Activated CD4-positive, alpha-beta T cell treated with anti-CD3 and anti-CD28 coated beads, Interleukin-2, amount 10 ng/mL, durations not matched to agents 7 days and 5 days (primary cell): ENCODE data around the gene STEAP1. TPM values are rescaled to one million over a fixed set of nuclear protein-coding genes. Genes with fewer than 3 reads are reported as not detected.
"Not testable (repeated sequence)": the region's sequence is repeated elsewhere in the genome, so short reads cannot be mapped to it uniquely, and the experiment has no call there.

Experiments
- CTCF ChIA-PET: fragments of 350-600 bp; sonication (Branson Sonifier 250); formaldehyde crosslinking; loops from one replicate; lab custom pipeline; 2021; ENCODE audit warnings: antibody characterized with exemption; lab: Charles Lee
- POLR2A ChIA-PET: fragments of 350-600 bp; sonication (Branson Sonifier 250); formaldehyde crosslinking; loops from one replicate; lab custom pipeline; 2021; ENCODE audit warnings: antibody characterized with exemption; lab: Charles Lee
- DNase-seq: peaks from one replicate; pipeline ENCODE4 v3.0.0-alpha.2; 2020
- H3K27ac Mint-ChIP-seq: one replicate; pipeline ENCODE4 v1.8.0; 2021; ENCODE audit warnings: mild to moderate bottlenecking, moderate library complexity, mixed read lengths
- H3K27me3 Mint-ChIP-seq: one replicate; pipeline ENCODE4 v1.8.0; 2021; ENCODE audit warnings: mixed read lengths
- H3K36me3 Mint-ChIP-seq: one replicate; pipeline ENCODE4 v1.8.0; 2021; ENCODE audit warnings: low read depth, mixed read lengths
- H3K4me1 Mint-ChIP-seq: one replicate; pipeline ENCODE4 v1.8.0; 2021; ENCODE audit warnings: mixed read lengths
- H3K4me3 Mint-ChIP-seq: one replicate; pipeline ENCODE4 v1.8.0; 2021; ENCODE audit warnings: mild to moderate bottlenecking, moderate library complexity, mixed read lengths
- H3K9me3 Mint-ChIP-seq: one replicate; pipeline ENCODE4 v1.8.0; 2021; ENCODE audit warnings: mixed read lengths
- total RNA-seq, 2 experiments: library from RNA; stranded (reverse); gene quantifications; one replicate each; pipeline ENCODE4 v1.2.3, GENCODE V29; 2021

Gene STEAP1
- total RNA-seq, 2 experiments from 2014 or later, result not detected

DNA sequence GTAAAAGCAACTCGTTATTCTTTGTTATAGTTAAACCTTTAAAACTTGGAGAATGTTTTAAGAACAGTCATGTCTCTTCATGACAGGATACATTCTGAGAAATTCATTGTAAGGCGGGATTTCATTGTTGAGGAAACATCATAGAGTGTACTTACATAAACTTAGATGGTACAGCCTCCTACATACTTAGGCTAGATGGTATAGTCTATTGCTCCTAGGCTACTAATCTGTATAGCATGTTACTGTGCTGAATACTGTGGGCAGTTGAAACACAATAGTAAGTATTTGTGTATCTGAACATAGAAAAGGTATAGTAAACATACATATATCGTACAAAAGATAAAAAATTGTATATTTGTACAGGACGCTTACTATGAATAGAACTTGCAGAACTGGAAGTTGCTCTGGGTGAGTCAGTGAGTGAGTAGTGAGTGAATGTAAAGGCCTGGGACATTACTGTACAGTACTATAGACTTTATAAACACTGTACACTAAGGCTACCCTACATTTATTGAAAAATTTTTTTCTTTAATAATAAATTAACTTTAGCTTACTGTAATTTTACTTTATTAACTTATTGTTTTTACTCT, 3.6 kb downstream of the STEAP1 start:
- H3K4me1 Mint-ChIP-seq, H3K27ac Mint-ChIP-seq, H3K9me3 Mint-ChIP-seq, H3K4me3 Mint-ChIP-seq, H3K36me3 Mint-ChIP-seq, CTCF ChIA-PET, DNase-seq: not testable (repeated sequence)
- H3K27me3 Mint-ChIP-seq, result peaks cover 18% of the 10 kb centered on the region
- POLR2A ChIA-PET, result interaction anchor here (0.6 kb wide), 1 partner anchor 270 kb away, joined by 5 read pairs; no protein-coding TSS in a partner anchor

DNA sequence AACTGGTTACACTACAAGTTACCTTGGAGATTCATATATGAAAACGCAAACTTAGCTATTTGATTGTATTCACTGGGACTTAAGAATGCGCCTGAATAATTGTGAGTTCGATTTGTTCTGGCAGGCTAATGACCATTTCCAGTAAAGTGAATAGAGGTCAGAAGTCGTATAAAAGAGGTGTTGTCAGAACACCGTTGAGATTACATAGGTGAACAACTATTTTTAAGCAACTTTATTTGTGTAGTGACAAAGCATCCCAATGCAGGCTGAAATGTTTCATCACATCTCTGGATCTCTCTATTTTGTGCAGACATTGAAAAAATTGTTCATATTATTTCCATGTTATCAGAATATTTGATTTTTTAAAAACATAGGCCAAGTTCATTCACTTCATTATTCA, 9.3 kb downstream of the STEAP1 start:
- Mint-ChIP-seq H3K9me3 (no peaks in the 10 kb centered on the region), H3K4me1 (no peaks in the 10 kb centered on the region), H3K36me3 (no peaks in the 10 kb centered on the region), H3K4me3 (no peak overlapping the region), H3K27me3 (peaks cover 10% of the 10 kb centered on the region), H3K27ac (no peak overlapping the region)
- ChIA-PET CTCF (no interaction called here), POLR2A (no interaction called here)
- DNase-seq, result no peak

DNA sequence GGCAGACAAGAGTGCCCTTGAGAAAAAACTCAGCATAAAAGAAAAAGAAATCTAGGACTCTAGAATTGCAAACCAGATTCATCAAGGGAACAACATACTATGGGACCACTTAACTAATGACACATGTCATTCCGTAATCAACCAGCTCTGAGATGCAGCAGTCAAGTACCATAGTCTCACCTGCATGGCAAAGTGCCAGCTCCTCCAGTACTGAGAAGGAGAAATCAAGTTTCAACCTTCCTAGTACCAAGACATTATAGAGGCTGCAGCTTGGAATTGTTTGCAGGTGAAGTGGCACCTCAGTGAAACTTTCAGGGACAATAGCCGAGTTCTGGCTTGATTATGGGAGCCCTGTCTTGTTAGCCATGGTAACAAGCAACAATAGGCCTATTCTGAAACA, 11.5 kb downstream of the STEAP1 start:
- H3K4me3 Mint-ChIP-seq, result no peak overlapping the region
- H3K4me1 Mint-ChIP-seq, result no peaks in the 10 kb centered on the region
- POLR2A ChIA-PET, result no interaction called here
- no peak for DNase-seq
- CTCF ChIA-PET, result interaction anchor here (0.5 to 1.2 kb wide), 2 partner anchors 12 to 1080 kb away, joined by 3 read pairs; partner anchors contain the start of gene STEAP1
- no peaks in the 10 kb centered on the region for H3K36me3 Mint-ChIP-seq
- H3K9me3 Mint-ChIP-seq, result no peaks in the 10 kb centered on the region
- H3K27ac Mint-ChIP-seq, result no peak overlapping the region
- peaks cover 8% of the 10 kb centered on the region for H3K27me3 Mint-ChIP-seq

DNA sequence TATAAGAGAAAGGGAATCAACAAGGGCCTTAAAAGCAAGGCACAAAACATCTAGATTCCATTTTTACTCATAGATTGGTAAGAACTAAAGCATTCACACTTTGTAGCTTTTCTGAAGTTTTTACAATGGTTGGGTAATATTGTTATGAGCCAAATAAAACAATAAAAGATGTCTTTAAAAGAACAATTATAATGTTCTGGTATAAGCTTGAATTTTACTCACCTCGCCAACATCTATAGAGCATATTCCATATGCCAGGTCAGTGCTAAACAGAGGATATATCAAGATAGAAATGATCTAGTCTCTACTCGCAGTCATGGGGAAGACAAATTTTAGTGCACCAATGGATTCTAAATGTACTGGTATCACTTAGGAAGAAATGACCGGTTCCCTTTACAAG, 11.9 kb downstream of the STEAP1 start:
- Mint-ChIP-seq H3K27ac (no peak overlapping the region), H3K4me3 (no peak overlapping the region), H3K36me3 (no peaks in the 10 kb centered on the region), H3K9me3 (no peaks in the 10 kb centered on the region), H3K27me3 (peaks cover 8% of the 10 kb centered on the region), H3K4me1 (no peaks in the 10 kb centered on the region)
- ChIA-PET POLR2A (no interaction called here), CTCF (interaction anchor here (1.2 kb wide), 1 partner anchor 12 kb away, joined by 3 read pairs; the partner anchor contains the start of gene STEAP1)
- no peak for DNase-seq

DNA sequence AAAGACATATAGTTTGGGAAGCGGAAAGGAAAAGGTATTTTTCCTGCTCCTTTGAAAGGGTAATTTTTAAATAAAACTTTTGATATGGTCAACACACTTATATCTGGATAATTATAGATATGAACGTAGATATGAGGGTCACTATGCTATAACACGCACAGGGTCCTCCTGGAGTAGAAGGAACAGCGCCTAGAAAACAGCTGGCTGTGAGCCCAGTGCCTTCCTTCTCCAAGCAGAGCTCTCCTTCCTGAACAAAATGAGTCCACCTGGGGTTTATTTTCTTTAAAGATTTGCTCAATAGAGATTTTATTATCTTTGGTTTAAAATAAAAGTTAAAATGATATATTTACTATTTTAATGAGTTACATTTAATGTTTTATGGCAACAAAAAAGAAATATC, 13.1 kb downstream of the STEAP1 start:
- no peaks in the 10 kb centered on the region for H3K9me3 Mint-ChIP-seq
- no peaks in the 10 kb centered on the region for H3K36me3 Mint-ChIP-seq
- ChIA-PET CTCF (no interaction called here), POLR2A (no interaction called here)
- H3K27me3 Mint-ChIP-seq, result peaks cover 8% of the 10 kb centered on the region
- no peaks in the 10 kb centered on the region for H3K4me1 Mint-ChIP-seq
- H3K4me3 Mint-ChIP-seq, result no peak overlapping the region
- DNase-seq, result no peak
- no peak overlapping the region for H3K27ac Mint-ChIP-seq

DNA sequence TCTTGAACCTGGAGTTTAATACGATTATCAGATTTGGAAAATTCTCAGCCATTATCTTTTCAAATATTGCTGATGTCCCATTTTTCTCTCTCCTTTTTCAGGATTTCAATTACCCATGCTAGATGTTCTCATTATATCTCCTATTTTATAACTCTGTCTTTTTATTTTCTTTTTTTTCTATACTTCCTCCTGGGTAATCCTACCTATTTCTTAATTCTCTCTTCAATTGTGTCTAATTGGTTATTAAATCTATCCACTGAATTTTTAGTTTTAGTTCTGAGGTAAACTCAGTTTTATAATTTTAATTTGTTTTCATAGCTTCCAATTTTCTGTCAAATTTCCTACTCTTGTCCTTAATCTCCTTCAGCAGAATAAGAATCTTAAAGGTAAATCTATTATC, 15.6 kb downstream of the STEAP1 start:
- Mint-ChIP-seq H3K27ac (no peak overlapping the region), H3K27me3 (peaks cover 4% of the 10 kb centered on the region), H3K4me1 (no peaks in the 10 kb centered on the region), H3K9me3 (no peaks in the 10 kb centered on the region), H3K4me3 (no peak overlapping the region), H3K36me3 (no peaks in the 10 kb centered on the region)
- ChIA-PET POLR2A (no interaction called here), CTCF (no interaction called here)
- DNase-seq, result no peak

DNA sequence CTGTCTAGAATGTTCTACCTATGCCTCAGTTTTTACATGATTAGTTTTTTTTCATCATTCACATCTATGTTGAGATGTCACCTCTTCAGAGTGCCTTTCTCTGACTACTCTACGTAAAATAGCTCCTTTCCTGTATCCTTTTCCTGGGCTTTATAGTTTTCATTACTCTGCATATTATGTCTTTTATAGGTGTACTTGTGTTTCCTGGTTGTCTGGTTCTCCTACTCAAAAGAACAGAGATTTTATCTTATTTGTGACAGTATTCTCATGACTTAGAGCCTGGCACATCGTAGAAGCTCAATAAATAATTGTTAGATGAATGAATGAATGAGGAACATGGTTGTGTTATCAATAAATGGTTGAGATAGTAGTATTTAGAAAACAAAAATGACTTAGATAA, 17.9 kb downstream of the STEAP1 start:
- no peak overlapping the region for H3K4me3 Mint-ChIP-seq
- H3K27me3 Mint-ChIP-seq, result no peaks in the 10 kb centered on the region
- ChIA-PET POLR2A (no interaction called here), CTCF (interaction anchor here (1.4 kb wide), 1 partner anchor 42 kb away, joined by 4 read pairs; no protein-coding TSS in a partner anchor)
- no peak for DNase-seq
- H3K36me3 Mint-ChIP-seq, result no peaks in the 10 kb centered on the region
- H3K4me1 Mint-ChIP-seq, result no peaks in the 10 kb centered on the region
- H3K27ac Mint-ChIP-seq, result no peak overlapping the region
- H3K9me3 Mint-ChIP-seq, result no peaks in the 10 kb centered on the region

DNA sequence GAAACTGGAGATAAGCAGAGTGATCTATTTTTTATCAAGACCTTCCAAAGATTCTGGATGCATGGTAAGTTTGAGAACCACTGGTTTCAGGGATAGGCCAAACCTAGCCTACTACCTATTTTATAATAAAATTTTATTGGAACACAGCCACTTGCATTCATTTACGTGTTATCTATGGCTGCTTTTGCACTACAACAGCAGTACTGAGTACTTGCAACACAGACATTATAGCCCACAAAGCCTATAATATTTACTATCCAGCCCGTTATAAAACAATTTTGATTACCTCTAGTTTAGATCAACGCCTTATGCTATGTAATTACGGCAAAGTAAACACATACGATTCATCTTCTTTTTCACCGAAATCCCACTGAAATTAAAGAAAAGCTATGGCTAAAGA, 18.4 kb downstream of the STEAP1 start:
- ChIA-PET CTCF (interaction anchor here (0.7 to 1.4 kb wide), 2 partner anchors 8 to 41 kb away, joined by 3 to 4 read pairs; no protein-coding TSS in a partner anchor), POLR2A (no interaction called here)
- DNase-seq, result no peak
- H3K4me3 Mint-ChIP-seq, result no peak overlapping the region
- no peak overlapping the region for H3K27ac Mint-ChIP-seq
- no peaks in the 10 kb centered on the region for H3K27me3 Mint-ChIP-seq
- no peaks in the 10 kb centered on the region for H3K36me3 Mint-ChIP-seq
- H3K9me3 Mint-ChIP-seq, result no peaks in the 10 kb centered on the region
- H3K4me1 Mint-ChIP-seq, result no peaks in the 10 kb centered on the region

DNA sequence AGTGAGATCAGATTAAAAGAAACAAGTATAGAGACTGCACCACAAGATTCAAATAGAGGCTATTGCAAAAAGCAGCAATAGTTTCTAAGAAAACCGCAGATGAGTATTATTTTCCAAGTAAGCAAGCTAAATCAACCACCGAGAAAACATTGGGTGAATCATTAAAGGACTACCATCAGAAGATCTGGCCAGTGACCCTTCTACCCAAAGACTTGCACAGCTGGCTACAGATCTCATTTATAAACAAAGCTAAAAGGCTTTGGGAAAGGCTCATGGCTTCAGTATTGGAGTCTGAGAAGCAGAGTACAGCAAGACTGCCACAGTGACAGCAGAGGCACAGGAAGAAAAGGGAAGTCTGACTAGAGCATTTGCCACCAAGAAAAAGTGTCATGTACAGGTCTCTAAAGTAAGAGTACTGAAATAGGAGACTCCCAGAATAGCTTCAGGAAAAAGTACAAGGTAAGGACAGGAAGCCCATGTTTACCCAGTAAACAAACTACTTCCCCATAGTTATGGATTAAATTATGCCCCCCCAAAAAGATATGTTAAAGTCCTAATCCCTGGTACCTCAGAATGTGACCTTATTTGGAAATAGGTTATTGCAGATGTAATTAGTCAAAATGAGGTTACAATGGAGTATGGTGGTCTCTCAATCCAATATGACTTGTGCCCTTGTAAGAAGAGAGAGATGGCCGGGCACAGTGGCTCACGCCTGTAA, 19.0 kb downstream of the STEAP1 start:
- DNase-seq, result no peak
- Mint-ChIP-seq H3K27ac (no peak overlapping the region), H3K9me3 (no peaks in the 10 kb centered on the region), H3K4me3 (no peak overlapping the region), H3K27me3 (no peaks in the 10 kb centered on the region), H3K4me1 (no peaks in the 10 kb centered on the region), H3K36me3 (no peaks in the 10 kb centered on the region)
- ChIA-PET POLR2A (no interaction called here), CTCF (interaction anchor here (0.7 to 1.4 kb wide), 2 partner anchors 9 to 41 kb away, joined by 3 to 4 read pairs; no protein-coding TSS in a partner anchor)

DNA sequence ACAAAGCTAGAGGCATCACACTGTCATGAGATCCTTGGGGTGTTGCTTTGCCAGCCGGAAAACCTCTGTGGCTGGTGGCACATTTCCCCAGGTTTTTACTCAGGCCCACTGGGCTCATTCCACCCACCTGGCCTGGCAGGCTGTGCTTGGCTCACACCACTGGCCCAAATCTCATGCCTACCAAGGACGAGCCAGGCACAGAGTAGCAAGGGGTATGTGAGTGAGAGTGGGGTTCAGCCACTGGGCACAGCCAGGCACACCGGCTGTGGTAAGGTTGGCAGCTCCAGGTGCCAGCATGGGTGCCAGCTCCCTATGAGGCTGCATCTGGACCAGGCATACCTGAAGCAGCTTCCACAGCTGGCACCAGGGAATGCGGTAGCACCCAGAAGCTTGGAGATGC, 21.4 kb downstream of the STEAP1 start:
- Mint-ChIP-seq H3K4me3 (no peak overlapping the region), H3K27ac (no peak overlapping the region), H3K9me3 (no peaks in the 10 kb centered on the region), H3K4me1 (peaks cover 10% of the 10 kb centered on the region), H3K27me3 (no peaks in the 10 kb centered on the region), H3K36me3 (no peaks in the 10 kb centered on the region)
- ChIA-PET POLR2A (no interaction called here), CTCF (no interaction called here)
- no peak for DNase-seq

DNA sequence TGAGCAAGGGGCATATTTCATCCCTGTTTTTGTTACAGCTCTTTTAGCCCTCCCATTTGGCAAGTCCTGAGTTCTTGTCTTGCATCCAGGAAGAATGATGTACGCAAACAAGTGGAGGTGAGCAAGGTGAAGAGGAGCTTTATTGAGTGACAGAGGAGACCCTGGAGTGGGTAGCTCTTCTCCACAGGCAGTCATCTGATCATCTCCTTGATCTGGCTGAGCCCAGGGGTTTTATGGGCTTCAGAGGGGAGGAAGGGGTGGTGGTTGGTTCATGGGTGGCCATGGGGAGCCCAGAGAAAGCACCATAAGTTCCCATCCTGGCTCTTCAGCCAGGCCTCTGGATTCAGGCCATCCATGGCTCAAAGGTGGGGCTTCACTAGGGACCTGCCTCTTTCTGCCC, 21.9 kb downstream of the STEAP1 start:
- peaks cover 10% of the 10 kb centered on the region for H3K4me1 Mint-ChIP-seq
- H3K27me3 Mint-ChIP-seq, result no peaks in the 10 kb centered on the region
- H3K9me3 Mint-ChIP-seq, result no peaks in the 10 kb centered on the region
- ChIA-PET POLR2A (no interaction called here), CTCF (no interaction called here)
- no peaks in the 10 kb centered on the region for H3K36me3 Mint-ChIP-seq
- DNase-seq, result no peak
- no peak overlapping the region for H3K27ac Mint-ChIP-seq
- no peak overlapping the region for H3K4me3 Mint-ChIP-seq

DNA sequence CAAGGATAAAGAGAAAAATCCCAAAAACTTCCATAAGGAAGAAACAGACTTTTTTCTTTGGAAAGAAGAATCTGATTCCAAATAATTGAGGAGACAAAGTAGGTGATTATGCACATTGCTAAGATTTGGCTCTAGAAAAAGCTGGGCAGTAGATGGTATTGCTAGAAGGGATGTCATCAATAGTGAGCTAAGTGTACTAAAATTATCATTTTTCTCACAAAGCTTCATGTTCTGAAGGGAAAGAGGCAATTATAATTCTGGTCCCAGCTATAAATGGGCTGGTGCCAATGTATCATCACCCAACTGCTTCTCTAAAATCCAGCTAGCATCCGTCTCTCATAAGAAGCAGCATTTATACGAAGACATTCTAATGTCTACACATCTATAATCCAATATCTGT, 23.9 kb downstream of the STEAP1 start:
- Mint-ChIP-seq H3K9me3 (no peaks in the 10 kb centered on the region), H3K36me3 (no peaks in the 10 kb centered on the region), H3K27ac (no peak overlapping the region), H3K27me3 (no peaks in the 10 kb centered on the region), H3K4me3 (no peak overlapping the region), H3K4me1 (peaks cover 10% of the 10 kb centered on the region)
- ChIA-PET CTCF (interaction anchor here (0.6 to 1.5 kb wide), 3 partner anchors 17 to 168 kb away, joined by 3 read pairs; partner anchors contain the start of genes GTPBP10 and STEAP2), POLR2A (no interaction called here)
- no peak for DNase-seq

DNA sequence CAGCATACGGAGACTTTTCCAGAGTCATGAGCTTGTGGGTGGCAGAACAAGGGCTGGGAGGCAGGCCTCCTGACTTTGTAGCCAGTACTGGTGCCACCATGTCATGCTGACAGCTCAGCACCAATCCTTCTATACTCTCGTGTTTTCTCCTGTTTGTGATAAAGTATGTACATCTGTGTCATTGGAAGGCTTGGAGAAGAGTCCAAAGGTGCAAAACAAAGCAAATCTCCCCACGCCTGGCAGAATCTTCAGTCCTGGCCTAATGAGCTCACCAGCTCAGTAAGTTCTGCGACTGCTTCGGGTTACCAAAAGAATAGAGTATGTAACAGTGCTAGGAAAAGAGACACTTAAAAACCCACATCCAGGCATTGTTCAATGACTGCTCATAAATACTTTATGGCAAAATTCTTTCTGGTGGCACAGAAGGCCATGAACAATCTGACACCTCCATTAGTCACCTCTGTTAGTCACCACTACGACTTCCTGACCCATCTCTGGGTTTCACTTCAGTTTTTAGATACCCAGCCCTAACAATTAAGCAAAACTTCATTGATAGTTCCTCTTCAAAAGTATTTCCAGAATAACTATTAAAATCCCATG, 24.5 kb downstream of the STEAP1 start:
- no peak for DNase-seq
- ChIA-PET CTCF (interaction anchor here (1.2 to 1.5 kb wide), 2 partner anchors 33 to 167 kb away, joined by 3 read pairs; partner anchors contain the start of genes GTPBP10 and STEAP2), POLR2A (no interaction called here)
- H3K9me3 Mint-ChIP-seq, result no peaks in the 10 kb centered on the region
- no peaks in the 10 kb centered on the region for H3K27me3 Mint-ChIP-seq
- H3K27ac Mint-ChIP-seq, result peak overlapping the region; percentile 15
- H3K4me1 Mint-ChIP-seq, result peaks cover 10% of the 10 kb centered on the region
- no peaks in the 10 kb centered on the region for H3K36me3 Mint-ChIP-seq
- H3K4me3 Mint-ChIP-seq, result no peak overlapping the region
